Measurements from ENCODE around the gene JHY.

The JHY gene

DNA sequence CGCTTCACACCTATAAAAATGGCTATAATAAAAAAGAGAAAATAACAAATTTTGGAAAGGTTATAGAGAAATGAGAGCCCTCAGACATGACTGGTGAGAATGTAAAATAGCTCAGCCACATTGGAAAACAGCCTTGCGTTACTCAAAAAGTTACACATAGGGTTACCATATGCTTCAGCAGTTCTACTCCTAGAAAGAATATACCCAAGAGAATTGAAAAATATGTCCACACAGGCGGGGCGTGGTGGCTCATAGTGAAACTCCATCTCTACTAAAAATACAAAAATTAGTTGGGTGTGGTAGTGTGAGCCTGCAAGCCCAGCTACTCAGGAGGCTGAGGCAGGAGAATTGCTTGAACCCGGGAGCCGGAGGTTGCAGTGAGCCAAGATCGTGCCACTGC is 7.6 kb upstream of the JHY start:
- no peak for DNase-seq

GRCh38 chr11:122877732-122878131 is 4.8 kb upstream of the JHY start:
- DNase-seq = no peak

GRCh38 chr11:122879785-122880184 is 2.8 kb upstream of the JHY start:
- DNase-seq = no peak

DNA sequence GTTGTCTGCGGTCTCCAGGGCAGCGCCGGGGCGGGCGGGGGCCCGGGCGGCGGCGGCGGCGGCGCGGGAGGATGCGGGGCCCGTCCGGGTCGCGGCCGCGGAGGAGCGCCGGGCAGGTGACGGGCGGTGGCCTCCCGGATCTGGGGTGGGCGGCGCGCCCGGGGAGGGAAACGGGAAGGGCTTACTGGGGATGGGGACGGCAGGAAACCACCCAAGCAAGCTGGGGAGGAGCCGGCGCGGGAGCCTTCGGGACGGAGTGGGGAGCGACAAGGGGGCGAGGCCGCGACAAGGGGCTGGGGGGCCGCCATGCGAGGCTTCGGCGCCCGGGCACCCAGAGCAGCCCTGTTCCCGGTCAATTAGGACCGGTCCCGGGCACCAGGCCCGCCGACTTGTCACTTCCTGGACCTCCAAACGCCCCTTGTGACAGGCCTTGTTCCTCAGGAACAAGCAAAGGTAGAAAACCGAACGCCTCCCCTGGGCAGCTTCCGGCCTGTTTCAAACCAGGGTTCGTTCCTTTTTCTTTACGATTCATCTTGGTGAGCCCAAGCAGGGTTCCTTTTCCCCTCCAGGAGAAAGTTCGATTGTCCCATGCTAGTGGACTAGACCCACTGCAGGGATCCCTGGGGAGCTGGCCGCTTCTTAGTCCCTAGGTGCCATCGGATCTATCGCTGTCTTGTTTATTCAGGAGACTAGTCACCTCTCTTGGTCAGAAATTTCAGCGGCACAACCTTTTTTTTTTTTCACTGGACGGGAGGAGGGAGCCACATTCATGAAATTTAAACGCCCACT is 492 bp downstream of the JHY start:
- DNase-seq = peak; percentile 81

GRCh38 chr11:122883646-122883979 is 1.1 kb downstream of the JHY start:
- DNase-seq = no peak

DNA sequence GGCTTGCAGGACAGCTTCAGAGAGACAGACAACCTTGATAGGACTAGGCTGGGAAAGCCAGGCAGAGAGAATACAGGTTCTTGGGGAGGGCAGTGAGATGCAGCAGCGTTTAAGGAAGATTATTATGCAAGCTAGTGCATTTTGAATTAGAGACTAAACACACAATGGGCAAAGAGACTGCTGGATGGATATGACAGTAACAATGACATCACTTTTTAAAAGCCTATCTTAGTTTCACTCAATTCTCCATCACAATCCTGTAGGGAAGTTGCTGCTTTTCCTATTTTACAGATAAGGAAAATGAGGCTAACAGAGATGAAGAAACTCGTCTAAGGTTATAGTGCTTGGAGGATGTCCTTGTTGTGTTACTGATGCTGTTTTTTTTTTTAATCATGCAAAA is 5.6 kb downstream of the JHY start:
- no peak for DNase-seq

DNA sequence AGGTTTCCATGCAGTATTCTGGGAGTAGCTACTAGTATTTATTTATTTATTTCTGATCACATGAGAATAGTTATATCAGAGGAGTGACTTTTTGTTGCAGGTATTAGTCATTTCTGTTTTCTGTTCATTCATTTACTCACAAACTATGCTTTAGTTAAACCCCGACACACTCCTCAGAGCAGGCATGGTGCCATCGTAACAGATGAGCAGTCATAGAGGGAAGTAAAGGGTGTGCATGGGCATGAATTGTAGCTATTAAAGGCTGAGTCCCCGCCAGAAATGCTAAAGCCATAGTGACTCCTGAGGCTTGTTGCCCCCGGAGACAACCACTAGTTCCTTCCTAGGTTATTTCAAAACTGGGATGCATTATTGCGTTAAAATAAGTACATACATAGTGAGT is 10.6 kb downstream of the JHY start:
- no peak for DNase-seq

GRCh38 chr11:122895563-122895962 is 13.0 kb downstream of the JHY start:
- DNase-seq = peak; percentile 85

DNA sequence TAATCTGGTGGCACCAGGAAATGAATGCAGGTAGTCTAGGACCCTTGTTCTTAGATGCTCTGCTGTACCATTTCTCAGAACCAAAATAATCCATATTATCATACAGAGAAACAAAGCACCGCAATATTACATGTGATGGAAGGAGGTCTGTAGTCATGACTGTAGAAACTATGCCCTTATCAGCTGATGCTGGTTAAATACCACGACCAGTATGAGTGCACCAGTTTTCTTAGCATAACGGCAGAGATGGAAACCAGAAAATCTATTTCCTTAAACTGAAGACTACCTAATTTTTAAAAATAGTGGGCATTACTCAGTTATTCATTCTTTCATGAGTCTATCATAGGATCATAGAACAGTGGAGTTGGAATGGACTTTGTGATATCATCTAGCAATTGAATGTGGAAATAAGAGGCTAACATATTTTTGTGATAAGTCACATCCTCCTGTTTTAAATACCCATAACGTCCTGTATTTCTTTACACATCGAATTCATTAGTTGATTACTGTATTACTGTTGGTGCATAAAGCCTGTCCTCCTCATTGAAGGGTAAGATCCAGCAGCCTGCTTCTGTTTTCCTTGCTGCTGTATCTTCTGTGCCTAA is 15.1 kb downstream of the JHY start:
- no peak for DNase-seq

- no peak for DNase-seq
Measured at GRCh38 chr11:122898799-122899198, 16.2 kb downstream of the JHY start.

GRCh38 chr11:122900587-122901202 is 18.1 kb downstream of the JHY start:
- no peak for DNase-seq

GRCh38 chr11:122902951-122903350 is 20.4 kb downstream of the JHY start:
- DNase-seq = no peak

DNA sequence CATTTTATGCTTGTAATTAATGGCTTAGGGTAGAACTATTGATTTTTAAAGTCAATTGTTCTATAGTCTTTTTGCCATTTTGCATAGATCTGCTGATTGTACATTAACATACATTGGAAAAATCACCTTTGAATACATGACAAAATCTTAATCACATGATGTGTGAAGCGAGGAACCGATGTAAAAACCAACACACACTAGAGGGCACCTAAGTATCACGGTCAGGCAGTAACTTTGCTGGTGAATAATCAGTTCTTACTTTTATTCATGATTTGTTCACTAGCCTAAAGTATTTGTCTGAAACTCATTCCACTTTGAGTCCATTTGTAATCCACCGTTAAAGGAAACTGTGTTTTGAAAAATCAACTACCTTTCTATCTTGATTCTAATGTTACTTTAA is 28.2 kb downstream of the JHY start:
- DNase-seq = peak; percentile 42

GRCh38 chr11:122917311-122917710 is 34.8 kb downstream of the JHY start:
- DNase-seq = no peak

GRCh38 chr11:122918734-122919133 is 36.2 kb downstream of the JHY start:
- no peak for DNase-seq

DNA sequence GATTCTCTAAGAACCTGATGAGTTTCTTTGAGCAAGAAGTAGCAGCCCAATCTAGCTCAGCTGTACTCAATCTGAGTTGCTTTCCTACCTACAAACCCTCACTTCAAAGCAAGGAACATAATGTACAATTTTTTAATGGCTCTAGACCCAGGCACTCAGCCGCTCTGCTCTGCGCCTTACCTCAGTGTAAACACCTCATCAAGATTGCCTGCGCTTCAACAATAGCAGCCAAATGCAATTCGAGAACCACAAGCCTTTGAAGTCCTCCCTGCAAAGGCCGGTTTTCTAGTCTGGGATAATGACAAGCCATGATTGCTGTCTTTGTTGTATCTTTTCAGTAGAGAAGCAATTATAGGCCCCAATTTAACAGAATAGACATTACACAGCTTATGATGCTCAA is 38.0 kb downstream of the JHY start:
- DNase-seq = peak; percentile 16

DNA sequence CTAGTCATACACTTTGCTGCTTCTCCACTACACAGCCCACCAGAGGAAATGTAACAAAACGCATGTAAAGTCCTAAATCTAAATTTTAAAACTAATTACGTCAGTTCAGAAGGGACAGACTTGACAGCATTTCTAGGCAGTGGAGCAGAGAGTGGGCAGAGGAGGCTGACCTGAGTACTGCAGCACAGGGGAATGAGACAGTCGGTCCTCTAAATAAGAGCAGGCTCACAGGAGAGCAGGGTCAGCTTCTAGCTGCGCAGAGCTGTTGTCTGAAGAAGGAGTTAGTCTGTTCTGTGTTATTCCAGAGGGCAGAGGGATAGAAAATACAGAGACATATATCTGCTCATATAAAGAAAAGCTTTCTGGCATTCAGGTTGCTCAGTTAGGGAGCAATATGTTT is 40.3 kb downstream of the JHY start:
- DNase-seq = no peak

DNA sequence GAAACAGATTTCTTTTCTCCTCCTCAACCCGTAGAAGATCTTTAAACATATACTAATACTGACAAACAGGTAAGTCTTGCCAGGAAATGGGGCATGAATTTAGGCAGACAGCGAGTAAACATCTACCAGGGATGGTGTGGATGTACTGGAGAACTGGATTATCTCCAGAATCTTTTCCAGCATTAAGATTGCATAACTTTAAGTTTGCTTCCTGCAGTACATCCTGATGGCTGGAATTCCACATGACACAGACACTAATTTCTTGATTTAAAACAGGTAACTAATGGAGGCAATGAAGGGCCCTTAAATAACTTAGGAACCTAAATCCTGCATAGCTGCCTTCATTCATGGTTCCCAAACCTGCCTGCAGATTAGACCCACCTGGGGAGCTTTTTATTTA is 40.7 kb downstream of the JHY start:
- no peak for DNase-seq

DNA sequence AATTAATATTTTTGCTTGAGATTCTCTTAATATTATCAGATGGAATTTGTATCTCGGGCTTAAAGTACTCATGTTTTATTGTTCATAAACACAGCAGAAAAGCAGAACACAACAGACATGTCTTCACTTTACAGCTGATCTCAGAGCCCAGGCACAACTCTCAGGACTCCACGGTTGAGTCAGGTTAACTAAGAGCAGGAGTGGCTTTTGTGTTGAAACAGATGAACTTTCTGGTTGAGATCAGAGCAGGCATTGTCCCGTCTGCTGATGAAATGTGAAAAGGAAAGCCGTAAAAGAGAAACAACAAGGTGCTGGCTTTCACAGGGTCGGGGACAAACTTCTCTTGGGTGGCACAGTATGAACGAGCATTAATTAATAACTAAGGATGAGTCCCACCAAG is 49.0 kb downstream of the JHY start:
- no peak for DNase-seq

GRCh38 chr11:122933416-122933815 is 50.9 kb downstream of the JHY start:
- no peak for DNase-seq

GRCh38 chr11:122937983-122938382 is 55.4 kb downstream of the JHY start:
- DNase-seq = no peak

GRCh38 chr11:122938557-122938956 is 56.0 kb downstream of the JHY start:
- no peak for DNase-seq

GRCh38 chr11:122951211-122951610 is 68.7 kb downstream of the JHY start:
- DNase-seq = no peak

GRCh38 chr11:122954455-122954854 is 71.9 kb downstream of the JHY start:
- DNase-seq = no peak

DNA sequence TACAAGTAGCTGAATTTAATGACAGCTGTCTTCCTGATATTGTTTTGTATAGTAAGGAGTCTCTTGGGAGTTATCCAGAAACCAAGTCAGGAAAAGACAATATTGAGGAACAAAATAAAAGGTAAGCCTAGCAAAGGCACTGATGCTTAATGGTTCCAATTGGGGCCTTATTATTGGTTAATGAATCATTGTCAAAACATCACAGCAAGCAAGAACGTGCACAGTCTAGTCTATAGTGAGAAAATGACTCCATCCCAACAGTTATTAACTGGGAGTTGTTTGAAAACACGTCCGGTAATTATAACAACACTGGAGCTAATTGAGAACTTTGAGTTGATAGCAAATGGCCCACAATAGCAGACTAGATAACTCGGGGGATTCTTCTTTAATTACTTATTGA is 81.4 kb downstream of the JHY start:
- DNase-seq = no peak

Measured in DMS53 (cell line).